Suprapubic skin (tissue), 4 donors: ENCODE data around the gene PIH1D2. TPM values are rescaled to one million over a fixed set of nuclear protein-coding genes. Genes with fewer than 3 reads are reported as not detected.
A peak's percentile ranks its signal among the peaks of the same experiment; 100 is the strongest.

Experiments used
- DNase-seq, 2 donors: peaks; one replicate each; pipeline ENCODE4 v3.0.0-alpha.2; 2019; ENCODE audit warnings: low spot score in 2 of 2
- H3K27ac ChIP-seq: fragments of 200-600 bp; sonication (generic); one replicate; pipeline ENCODE4 v1.5.1; 2019
- H3K27me3 ChIP-seq: fragments of 200-600 bp; sonication (generic); one replicate; pipeline ENCODE4 v1.5.1; 2019
- H3K36me3 ChIP-seq: fragments of 200-600 bp; sonication (generic); one replicate; pipeline ENCODE4 v1.5.1; 2019
- H3K4me1 ChIP-seq: fragments of 200-600 bp; sonication (generic); one replicate; pipeline ENCODE4 v1.5.1; 2019
- H3K4me3 ChIP-seq: fragments of 200-600 bp; sonication (generic); one replicate; pipeline ENCODE4 v1.5.1; 2019; ENCODE audit warnings: mild to moderate bottlenecking
- H3K9me3 ChIP-seq: fragments of 200-600 bp; sonication (generic); one replicate; pipeline ENCODE4 v1.5.1; 2019
- CTCF ChIP-seq, 2 donors: fragments of 200-600 bp in 1 of 2; fragments of 450-650 bp in 1 of 2; sonication (generic) in 1 of 2; IDR thresholded peaks; one replicate each; pipeline ENCODE4 v1.5.1; 2016 to 2019; ENCODE audit warnings: antibody characterized with exemption in 2 of 2, mild to moderate bottlenecking in 1 of 2, moderate library complexity in 1 of 2
- EP300 ChIP-seq: sonication (generic); formaldehyde crosslinking; IDR thresholded peaks from one replicate; pipeline ENCODE4 v1.6.1; 2017; ENCODE audit warnings: antibody characterized with exemption
- POLR2A ChIP-seq, 2 donors: fragments of 450-650 bp; IDR thresholded peaks; one replicate each; pipeline ENCODE4 v1.6.1; 2017; ENCODE audit warnings: antibody characterized with exemption in 2 of 2, mild to moderate bottlenecking in 2 of 2, moderate library complexity in 2 of 2
- POLR2AphosphoS5 ChIP-seq, 3 donors: sonication (generic); formaldehyde crosslinking; IDR thresholded peaks; one replicate each; pipeline ENCODE4 v1.6.1; 2017; ENCODE audit warnings: antibody characterized with exemption in 3 of 3
- WGBS: methylation state at CpG from one replicate; pipeline ENCODE4 v1.1.5; 2018; 5-methylcytosine and 5-hydroxymethylcytosine counted together
- total RNA-seq, 4 donors: library from RNA; depleted of rRNA; stranded (reverse); fragments of >200 nt; gene quantifications; one replicate each; pipeline ENCODE4 v1.1.0, GENCODE V29; 2016

Gene PIH1D2
- 1 to 10 TPM; 1.1 to 2.6 (median 2.3) TPM for total RNA-seq

- under 1% methylated on average over 36 of the region's 43 CpGs for WGBS
- H3K4me1 ChIP-seq, result peaks cover 25% of the 10 kb centered on the region
- no peak for TF ChIP-seq CTCF (IDR thresholded peaks at IDR 0.05)
- TF ChIP-seq POLR2A (IDR thresholded peaks at IDR 0.05), result peak in 1 of 2 donors; percentile 26
- peak in 1 of 3 donors; percentile 26 for TF ChIP-seq POLR2AphosphoS5 (IDR thresholded peaks at IDR 0.05)
- peak; percentile 86 to 88 for DNase-seq
- H3K36me3 ChIP-seq, result peaks cover 34% of the 10 kb centered on the region
- no peaks in the 10 kb centered on the region for H3K9me3 ChIP-seq
- H3K4me3 ChIP-seq, result peak within 1 kb of the TSS; percentile 69
- H3K27me3 ChIP-seq, result no peaks in the 10 kb centered on the region
- peak within 1 kb of the TSS; percentile 89 for H3K27ac ChIP-seq
Measured at GRCh38 chr11:112073941-112074811, at the start of gene PIH1D2, which contains the start of gene NKAPD1. Gene PIH1D2 (minus strand): TSS chr11:112074017. CDS start chr11:112073174, 843 bp downstream. Gene NKAPD1 (plus strand): TSS chr11:112074299. CDS start chr11:112075575, 1,276 bp downstream.

- no peak for DNase-seq
- H3K27me3 ChIP-seq, result no peaks in the 10 kb centered on the region
- no peaks in the 10 kb centered on the region for H3K36me3 ChIP-seq
- H3K4me1 ChIP-seq, result peaks cover 15% of the 10 kb centered on the region
- TF ChIP-seq EP300, result no peak
- TF ChIP-seq CTCF (IDR thresholded peaks at IDR 0.05), result no peak
- TF ChIP-seq POLR2A (IDR thresholded peaks at IDR 0.05), result no peak
- no peak for TF ChIP-seq POLR2AphosphoS5 (IDR thresholded peaks at IDR 0.05)
- H3K9me3 ChIP-seq, result no peaks in the 10 kb centered on the region
- WGBS, result 67% methylated on average over 4 of the region's 4 CpGs
- H3K27ac ChIP-seq, result no peak overlapping the region
- H3K4me3 ChIP-seq, result no peak overlapping the region
Measured at GRCh38 chr11:112123129-112123528, 49.3 kb upstream of the PIH1D2 start.

GRCh38 chr11:112121981-112122615, 48.3 kb upstream of the PIH1D2 start:
- Histone ChIP-seq H3K27ac (peak overlapping the region; percentile 24), H3K36me3 (no peaks in the 10 kb centered on the region)
- WGBS, result 83% methylated on average over 5 of the region's 5 CpGs

GRCh38 chr11:112118176-112118575, 44.4 kb upstream of the PIH1D2 start:
- H3K36me3 ChIP-seq, result no peaks in the 10 kb centered on the region
- H3K4me1 ChIP-seq, result peaks cover 18% of the 10 kb centered on the region
- no peak overlapping the region for H3K4me3 ChIP-seq
- H3K27me3 ChIP-seq, result no peaks in the 10 kb centered on the region
- WGBS, result 80% methylated on average over 2 of the region's 2 CpGs
- no peak for TF ChIP-seq CTCF (IDR thresholded peaks at IDR 0.05)
- H3K27ac ChIP-seq, result no peak overlapping the region
- H3K9me3 ChIP-seq, result no peaks in the 10 kb centered on the region
- DNase-seq, result no peak

More at GRCh38 chr11:112121981-112122615, 48.3 kb upstream of the PIH1D2 start:
- no peak for TF ChIP-seq CTCF (IDR thresholded peaks at IDR 0.05)
- no peak for TF ChIP-seq POLR2A (IDR thresholded peaks at IDR 0.05)
- TF ChIP-seq POLR2AphosphoS5 (IDR thresholded peaks at IDR 0.05), result no peak
- no peak for TF ChIP-seq EP300
- Histone ChIP-seq H3K9me3 (no peaks in the 10 kb centered on the region), H3K4me3 (no peak overlapping the region), H3K4me1 (peaks cover 13% of the 10 kb centered on the region), H3K27me3 (no peaks in the 10 kb centered on the region)
- no peak for DNase-seq

GRCh38 chr11:112115386-112115785, 41.6 kb upstream of the PIH1D2 start:
- Histone ChIP-seq H3K4me3 (no peak overlapping the region), H3K27ac (no peak overlapping the region), H3K4me1 (peaks cover 8% of the 10 kb centered on the region), H3K36me3 (no peaks in the 10 kb centered on the region), H3K9me3 (no peaks in the 10 kb centered on the region), H3K27me3 (no peaks in the 10 kb centered on the region)
- 64% methylated on average over 5 of the region's 5 CpGs for WGBS
- TF ChIP-seq EP300 (no peak), POLR2A (IDR thresholded peaks at IDR 0.05) (no peak), CTCF (IDR thresholded peaks at IDR 0.05) (no peak), POLR2AphosphoS5 (IDR thresholded peaks at IDR 0.05) (no peak)
- no peak for DNase-seq
